Epidermal melanocyte (primary cell): ENCODE data around the gene GOT2.
"Not testable (repeated sequence)": the region's sequence is repeated elsewhere in the genome, so short reads cannot be mapped to it uniquely, and the experiment has no call there.

Experiments
- DNase-seq: peaks from one replicate; pipeline ENCODE4 v3.0.0; 2011; ENCODE audit warnings: low spot score; ENCODE audit not compliant: insufficient read length

Gene GOT2

GRCh38 chr16:58723109-58723508, 11.0 kb downstream of the GOT2 start:
- DNase-seq: no peak

- DNase-seq: no peak
These were observed 16.1 kb downstream of the GOT2 start for GRCh38 chr16:58717994-58718393.

GRCh38 chr16:58716468-58716867, 17.6 kb downstream of the GOT2 start:
- DNase-seq: no peak

GRCh38 chr16:58713742-58714141, 20.4 kb downstream of the GOT2 start:
- DNase-seq: no peak

- DNase-seq: no peak
These were observed 24.8 kb downstream of the GOT2 start for GRCh38 chr16:58709333-58709732.

GRCh38 chr16:58699151-58699550, 35.0 kb downstream of the GOT2 start:
- DNase-seq: no peak

- no peak for DNase-seq
These were observed 38.7 kb downstream of the GOT2 start for GRCh38 chr16:58695368-58695767.

- DNase-seq: no peak
These were observed 41.7 kb downstream of the GOT2 start for GRCh38 chr16:58692450-58692849.

GRCh38 chr16:58686985-58687706, 47.0 kb downstream of the GOT2 start:
- DNase-seq: not testable (repeated sequence)

- no peak for DNase-seq
These were observed 49.0 kb downstream of the GOT2 start for GRCh38 chr16:58685084-58685449.

GRCh38 chr16:58684354-58685083, 49.6 kb downstream of the GOT2 start, which contains the start of gene SLC38A7:
TSS of gene SLC38A7 (minus strand) at chr16:58684770. CDS start at chr16:58680126, 4,644 bp downstream.
- DNase-seq: peak; percentile 87

GRCh38 chr16:58684001-58684353, 50.1 kb downstream of the GOT2 start:
- DNase-seq: no peak

- DNase-seq: no peak
These were observed 54.4 kb downstream of the GOT2 start for GRCh38 chr16:58679763-58680162.

- no peak for DNase-seq
These were observed 55.4 kb downstream of the GOT2 start for GRCh38 chr16:58678716-58679115.

- DNase-seq: no peak
These were observed 55.8 kb downstream of the GOT2 start for GRCh38 chr16:58678269-58678668.

- DNase-seq: no peak
These were observed 63.1 kb downstream of the GOT2 start for GRCh38 chr16:58670946-58671583.

GRCh38 chr16:58670177-58670576, 63.9 kb downstream of the GOT2 start:
- DNase-seq: no peak

- DNase-seq: no peak
These were observed 68.9 kb downstream of the GOT2 start for GRCh38 chr16:58665200-58665599.

- DNase-seq: peak; percentile 96
These were observed 72.8 kb downstream of the GOT2 start for GRCh38 chr16:58661199-58661830.

GRCh38 chr16:58659911-58660310, 74.2 kb downstream of the GOT2 start:
- not testable (repeated sequence) for DNase-seq

- no peak for DNase-seq
These were observed 75.3 kb downstream of the GOT2 start for GRCh38 chr16:58658796-58659211.
